ENCODE measurements around the gene ZNF197. TPM values are rescaled to one million over a fixed set of nuclear protein-coding genes. Genes with fewer than 3 reads are reported as not detected.

Gene ZNF197
- total RNA-seq, 1 donor: 16.0 TPM

DNA sequence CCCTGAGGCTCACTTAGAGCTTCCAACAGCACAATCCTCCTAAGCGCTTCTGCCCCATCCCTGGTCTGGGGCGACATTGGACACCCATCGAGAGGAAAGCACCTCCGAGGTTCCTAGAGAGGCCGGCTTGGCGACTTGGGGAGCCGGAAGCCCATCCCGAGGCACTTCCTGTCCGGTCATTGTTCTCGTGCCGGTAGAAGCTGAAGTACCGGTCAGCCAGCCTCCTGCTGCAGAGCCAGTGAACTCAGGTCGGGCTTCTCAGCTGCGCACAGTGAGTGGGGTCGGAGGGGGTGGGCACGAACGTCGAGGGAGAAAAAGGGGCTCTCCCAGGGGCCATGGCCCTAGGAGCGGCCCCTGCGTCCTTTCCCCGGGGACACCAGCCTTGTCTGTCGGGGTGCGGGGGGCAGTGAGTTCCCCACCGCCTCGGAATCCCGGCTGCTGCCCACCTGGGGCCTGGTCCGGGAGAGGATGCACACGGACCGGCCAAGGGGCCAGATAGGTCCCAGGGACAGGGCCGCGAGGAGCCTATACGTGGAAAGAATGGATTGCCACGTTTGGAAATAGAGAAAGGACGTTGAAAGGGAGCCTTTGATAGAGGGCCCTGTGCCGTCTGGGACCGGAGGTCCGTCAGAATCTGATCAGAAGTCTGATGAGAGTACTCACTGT, 23.9 kb downstream of the ZNF197 start, which contains the start of gene ZNF35:
Gene ZNF35 (plus strand): TSS at position 169 of the 666 bp plus-strand sequence. CDS start 2,336 bp downstream, outside the sequence.
- peak; percentile 91 for DNase-seq (ENCODE audit: low read depth)
- H3K4me3 ChIP-seq (ENCODE audit: low read depth, low read length): peak within 1 kb of the TSS; percentile 89
- TF ChIP-seq, protein P1, sequence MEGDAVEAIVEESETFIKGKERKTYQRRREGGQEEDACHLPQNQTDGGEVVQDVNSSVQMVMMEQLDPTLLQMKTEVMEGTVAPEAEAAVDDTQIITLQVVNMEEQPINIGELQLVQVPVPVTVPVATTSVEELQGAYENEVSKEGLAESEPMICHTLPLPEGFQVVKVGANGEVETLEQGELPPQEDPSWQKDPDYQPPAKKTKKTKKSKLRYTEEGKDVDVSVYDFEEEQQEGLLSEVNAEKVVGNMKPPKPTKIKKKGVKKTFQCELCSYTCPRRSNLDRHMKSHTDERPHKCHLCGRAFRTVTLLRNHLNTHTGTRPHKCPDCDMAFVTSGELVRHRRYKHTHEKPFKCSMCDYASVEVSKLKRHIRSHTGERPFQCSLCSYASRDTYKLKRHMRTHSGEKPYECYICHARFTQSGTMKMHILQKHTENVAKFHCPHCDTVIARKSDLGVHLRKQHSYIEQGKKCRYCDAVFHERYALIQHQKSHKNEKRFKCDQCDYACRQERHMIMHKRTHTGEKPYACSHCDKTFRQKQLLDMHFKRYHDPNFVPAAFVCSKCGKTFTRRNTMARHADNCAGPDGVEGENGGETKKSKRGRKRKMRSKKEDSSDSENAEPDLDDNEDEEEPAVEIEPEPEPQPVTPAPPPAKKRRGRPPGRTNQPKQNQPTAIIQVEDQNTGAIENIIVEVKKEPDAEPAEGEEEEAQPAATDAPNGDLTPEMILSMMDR (IDR thresholded peaks at IDR 0.05; ENCODE audit: insufficient read depth, low read depth, low read length): no peak

GRCh38 chr3:44649709-44650108, 24.9 kb downstream of the ZNF197 start:
- no peak for DNase-seq (ENCODE audit: low read depth)
- peak overlapping the region; percentile 89 for H3K4me3 ChIP-seq (ENCODE audit: low read depth, low read length)
- TF ChIP-seq, protein P1 (IDR thresholded peaks at IDR 0.05; ENCODE audit: insufficient read depth, low read depth, low read length): no peak

DNA sequence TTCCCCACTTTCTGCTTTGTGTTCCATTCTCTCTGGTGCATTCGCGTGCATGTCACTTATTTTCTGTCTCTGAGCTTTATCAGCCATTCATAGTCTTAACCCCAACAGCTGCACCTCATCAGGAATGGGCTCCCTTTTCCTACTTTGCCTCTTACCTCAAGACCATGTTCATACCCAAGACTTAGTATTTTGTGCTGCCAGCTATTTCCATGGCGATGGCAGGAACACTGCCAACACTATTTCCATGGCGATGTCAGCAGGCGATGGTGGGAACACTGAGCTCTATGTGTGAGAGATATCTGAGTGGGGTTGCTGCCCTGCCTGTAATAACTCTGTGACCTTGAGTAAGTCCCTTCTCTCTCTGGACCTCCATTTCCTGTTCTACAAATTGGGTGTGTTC, 29.2 kb downstream of the ZNF197 start:
- H3K4me3 ChIP-seq (ENCODE audit: low read depth, low read length): no peak overlapping the region
- no peak for DNase-seq (ENCODE audit: low read depth)
- TF ChIP-seq, protein P1 (IDR thresholded peaks at IDR 0.05; ENCODE audit: insufficient read depth, low read depth, low read length): no peak

GRCh38 chr3:44659015-44659414, 34.2 kb downstream of the ZNF197 start:
- TF ChIP-seq, protein P1 (IDR thresholded peaks at IDR 0.05; ENCODE audit: insufficient read depth, low read depth, low read length): no peak
- no peak for DNase-seq (ENCODE audit: low read depth)
- no peak overlapping the region for H3K4me3 ChIP-seq (ENCODE audit: low read depth, low read length)

DNA sequence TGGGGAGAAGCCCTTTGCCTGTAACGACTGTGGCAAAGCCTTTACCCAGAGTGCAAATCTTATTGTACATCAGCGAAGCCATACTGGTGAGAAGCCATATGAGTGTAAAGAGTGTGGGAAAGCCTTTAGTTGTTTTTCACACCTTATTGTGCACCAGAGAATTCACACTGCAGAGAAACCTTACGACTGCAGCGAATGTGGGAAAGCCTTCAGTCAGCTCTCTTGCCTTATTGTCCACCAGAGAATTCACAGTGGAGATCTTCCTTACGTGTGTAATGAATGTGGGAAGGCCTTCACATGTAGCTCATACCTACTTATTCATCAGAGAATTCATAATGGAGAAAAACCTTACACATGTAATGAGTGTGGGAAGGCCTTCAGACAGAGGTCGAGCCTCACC, 34.6 kb downstream of the ZNF197 start:
- no peak overlapping the region for H3K4me3 ChIP-seq (ENCODE audit: low read depth, low read length)

DNA sequence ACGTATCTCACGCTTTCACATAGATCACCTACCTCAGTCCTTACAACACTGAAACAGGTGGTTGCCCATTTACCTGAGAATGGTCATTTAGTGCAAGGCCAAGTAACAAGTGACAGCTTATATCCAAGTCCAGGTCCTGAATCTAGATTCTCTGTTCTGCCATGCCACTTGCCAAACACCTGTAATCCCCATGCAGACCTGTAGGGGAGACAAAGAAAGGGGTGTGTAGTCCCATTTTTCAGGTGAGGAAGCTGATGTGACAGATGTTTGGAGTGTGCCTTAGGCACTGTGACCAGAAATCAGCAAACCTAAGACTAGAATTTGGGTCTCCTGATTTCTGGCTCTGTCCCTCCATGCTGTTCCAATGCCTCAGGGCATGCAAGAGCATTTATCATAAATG, 36.4 kb downstream of the ZNF197 start:
- TF ChIP-seq, protein P1 (IDR thresholded peaks at IDR 0.05; ENCODE audit: insufficient read depth, low read depth, low read length): peak; percentile 28
- H3K4me3 ChIP-seq (ENCODE audit: low read depth, low read length): no peak overlapping the region
- no peak for DNase-seq (ENCODE audit: low read depth)

More for the DNA sequence above, 34.6 kb downstream of the ZNF197 start:
- TF ChIP-seq, protein P1 (IDR thresholded peaks at IDR 0.05; ENCODE audit: insufficient read depth, low read depth, low read length): no peak
- no peak for DNase-seq (ENCODE audit: low read depth)

GRCh38 chr3:44665173-44665572, 40.3 kb downstream of the ZNF197 start:
- H3K4me3 ChIP-seq (ENCODE audit: low read depth, low read length): no peak overlapping the region
- DNase-seq (ENCODE audit: low read depth): no peak
- TF ChIP-seq, protein P1 (IDR thresholded peaks at IDR 0.05; ENCODE audit: insufficient read depth, low read depth, low read length): no peak
